HEK293 (cell line): Measurements from ENCODE around the gene PDE4A.
A peak's percentile ranks its signal among the peaks of the same experiment; 100 is the strongest.

ENCODE experiments used
- CTCF ChIA-PET: fragments of 350-600 bp; formaldehyde crosslinking; extraction: SDS; loops from one replicate; lab custom pipeline; 2021; ENCODE audit warnings: antibody characterized with exemption; lab: Yijun Ruan, JAX
- POLR2A ChIA-PET: fragments of 300-600 bp; formaldehyde crosslinking; extraction: SDS; loops from one replicate; lab custom pipeline; 2020; ENCODE audit warnings: antibody characterized with exemption, inconsistent platforms; lab: Yijun Ruan, JAX
- H3K27ac ChIP-seq: fragments of 200-500 bp; sonication (Bioruptor generic); 2 replicates; pipeline ENCODE4 v1.5.1; 2014; ENCODE audit warnings: low read depth, low read length, control low read depth, inconsistent platforms; ENCODE audit errors: extremely low read depth
- H3K36me3 ChIP-seq, 2 experiments: fragments of 200-500 bp in 1 of 2; sonication (Bioruptor generic) in 1 of 2; 1 replicate in 1 of 2; 2 replicates in 1 of 2; pipeline ENCODE4 v1.5.1; 2014 to 2017; ENCODE audit warnings: inconsistent platforms in 2 of 2, low read length in 2 of 2; ENCODE audit not compliant: control insufficient read depth in 2 of 2, insufficient read depth in 1 of 2
- H3K4me1 ChIP-seq: fragments of 200-500 bp; sonication (Bioruptor generic); 2 replicates; pipeline ENCODE4 v1.5.1; 2014; ENCODE audit warnings: mild to moderate bottlenecking, low read length, inconsistent platforms; ENCODE audit not compliant: control insufficient read depth, insufficient read depth
- H3K4me3 ChIP-seq: 2 replicates; pipeline ENCODE4 v1.5.1; 2011; ENCODE audit warnings: low read depth, mild to moderate bottlenecking, control low read depth, low read length, moderate library complexity
- H3K9me3 ChIP-seq: fragments of 200-500 bp; sonication (Bioruptor generic); 2 replicates; pipeline ENCODE4 v1.5.1; 2014; ENCODE audit warnings: low read depth, low read length, inconsistent platforms; ENCODE audit not compliant: control insufficient read depth, insufficient read depth
- MYNN ChIP-seq: fragments of 450-650 bp; formaldehyde crosslinking; IDR thresholded peaks from 2 replicates; pipeline ENCODE4 v1.5.1; 2016; ENCODE audit warnings: missing biosample characterization, missing genetic modification characterization, borderline replicate concordance
- SP7 ChIP-seq: fragments of 450-650 bp; formaldehyde crosslinking; IDR thresholded peaks from 2 replicates; pipeline ENCODE4 v1.5.1; 2016; ENCODE audit warnings: missing biosample characterization, missing genetic modification characterization
- ZNF112 ChIP-seq: fragments of 450-650 bp; formaldehyde crosslinking; IDR thresholded peaks from 2 replicates; pipeline ENCODE4 v1.5.0; 2017; ENCODE audit warnings: missing biosample characterization, missing genetic modification characterization
- ZNF114 ChIP-seq: fragments of 450-650 bp; formaldehyde crosslinking; IDR thresholded peaks from 2 replicates; pipeline ENCODE4 v1.5.0; 2017; ENCODE audit warnings: missing biosample characterization, missing genetic modification characterization
- ZNF132 ChIP-seq: fragments of 450-650 bp; formaldehyde crosslinking; IDR thresholded peaks from 2 replicates; pipeline ENCODE4 v1.5.1; 2017; ENCODE audit warnings: missing biosample characterization, missing genetic modification characterization, borderline replicate concordance
- ZNF23 ChIP-seq: fragments of 450-650 bp; formaldehyde crosslinking; IDR thresholded peaks from 2 replicates; pipeline ENCODE4 v1.5.1; 2016; ENCODE audit warnings: missing biosample characterization, missing genetic modification characterization, borderline replicate concordance
- ZNF292 ChIP-seq: fragments of 450-650 bp; formaldehyde crosslinking; IDR thresholded peaks from 2 replicates; pipeline ENCODE4 v1.5.1; 2016; ENCODE audit warnings: low read depth, missing biosample characterization, missing genetic modification characterization, borderline replicate concordance
- ZNF302 ChIP-seq: fragments of 450-650 bp; formaldehyde crosslinking; IDR thresholded peaks from 2 replicates; pipeline ENCODE4 v1.5.1; 2016; ENCODE audit warnings: missing biosample characterization, missing genetic modification characterization, low read depth
- ZNF335 ChIP-seq: fragments of 450-650 bp; formaldehyde crosslinking; conservative IDR thresholded peaks from 2 replicates; pipeline ENCODE4 v1.5.1; 2016; ENCODE audit warnings: missing biosample characterization, missing genetic modification characterization
- ZNF350 ChIP-seq: fragments of 450-650 bp; formaldehyde crosslinking; IDR thresholded peaks from 2 replicates; pipeline ENCODE4 v1.5.0; 2017; ENCODE audit warnings: missing biosample characterization, mild to moderate bottlenecking, missing genetic modification characterization
- ZNF394 ChIP-seq: fragments of 450-650 bp; formaldehyde crosslinking; IDR thresholded peaks from 2 replicates; pipeline ENCODE4 v1.5.1; 2016; ENCODE audit warnings: missing biosample characterization, missing genetic modification characterization, mild to moderate bottlenecking, moderate library complexity, borderline replicate concordance
- ZNF843 ChIP-seq: fragments of 450-650 bp; formaldehyde crosslinking; IDR thresholded peaks from 2 replicates; pipeline ENCODE4 v1.5.1; 2016; ENCODE audit warnings: missing biosample characterization, missing genetic modification characterization
- TF ChIP-seq, protein P1 (sequence below): fragments of 450-650 bp; formaldehyde crosslinking; IDR thresholded peaks from 2 replicates; pipeline ENCODE4 v1.5.1; 2016; ENCODE audit warnings: missing biosample characterization, missing genetic modification characterization
- TF ChIP-seq, protein P2 (sequence below): fragments of 450-650 bp; formaldehyde crosslinking; IDR thresholded peaks from 2 replicates; pipeline ENCODE4 v1.5.1; 2016; ENCODE audit warnings: missing biosample characterization, missing genetic modification characterization
- TF ChIP-seq, protein P3 (sequence below): fragments of 450-650 bp; formaldehyde crosslinking; IDR thresholded peaks from 2 replicates; pipeline ENCODE4 v1.5.1; 2016; ENCODE audit warnings: missing biosample characterization, missing genetic modification characterization
- TF ChIP-seq, protein P4 (sequence below): fragments of 450-650 bp; formaldehyde crosslinking; IDR thresholded peaks from 2 replicates; pipeline ENCODE4 v1.5.1; 2016; ENCODE audit warnings: missing biosample characterization, missing genetic modification characterization
- TF ChIP-seq, protein P5 (sequence below): fragments of 450-650 bp; formaldehyde crosslinking; IDR thresholded peaks from 2 replicates; pipeline ENCODE4 v1.5.1; 2016; ENCODE audit warnings: missing biosample characterization, missing genetic modification characterization
- TF ChIP-seq, protein P6 (sequence below): fragments of 450-650 bp; formaldehyde crosslinking; IDR thresholded peaks from 2 replicates; pipeline ENCODE4 v1.5.1; 2016; ENCODE audit warnings: missing biosample characterization, missing genetic modification characterization

The PDE4A gene

DNA sequence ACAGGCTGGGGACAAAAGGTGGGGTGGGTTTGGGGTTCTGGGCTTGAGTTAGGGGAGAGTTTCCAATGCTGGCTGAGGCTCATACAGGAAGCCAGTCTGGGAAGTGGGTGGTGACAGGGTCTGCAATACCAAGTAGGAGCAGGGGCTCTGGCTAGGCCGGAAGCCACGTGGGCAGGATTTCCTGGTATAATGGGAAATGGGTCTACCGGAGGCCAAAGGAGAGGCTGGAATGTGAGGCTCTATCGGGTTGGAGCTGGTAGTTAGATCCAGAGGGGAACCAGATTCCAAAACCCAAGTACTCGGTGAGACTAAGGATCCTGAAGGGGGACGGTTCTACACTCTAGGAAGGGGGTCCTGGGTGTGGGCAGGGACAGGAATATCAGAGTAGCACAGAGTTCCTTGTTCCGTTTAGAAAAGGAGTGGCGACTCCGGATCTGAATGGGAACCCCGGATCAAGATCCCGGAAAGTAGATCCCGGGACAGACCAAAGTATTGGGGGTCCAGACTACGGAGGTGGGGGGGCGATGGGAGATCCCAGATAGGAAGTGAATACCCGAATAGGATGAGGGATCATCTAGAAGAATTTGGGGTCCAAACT lies 17.8 kb upstream of the PDE4A start (continued):
- TF ChIP-seq, protein P1, sequence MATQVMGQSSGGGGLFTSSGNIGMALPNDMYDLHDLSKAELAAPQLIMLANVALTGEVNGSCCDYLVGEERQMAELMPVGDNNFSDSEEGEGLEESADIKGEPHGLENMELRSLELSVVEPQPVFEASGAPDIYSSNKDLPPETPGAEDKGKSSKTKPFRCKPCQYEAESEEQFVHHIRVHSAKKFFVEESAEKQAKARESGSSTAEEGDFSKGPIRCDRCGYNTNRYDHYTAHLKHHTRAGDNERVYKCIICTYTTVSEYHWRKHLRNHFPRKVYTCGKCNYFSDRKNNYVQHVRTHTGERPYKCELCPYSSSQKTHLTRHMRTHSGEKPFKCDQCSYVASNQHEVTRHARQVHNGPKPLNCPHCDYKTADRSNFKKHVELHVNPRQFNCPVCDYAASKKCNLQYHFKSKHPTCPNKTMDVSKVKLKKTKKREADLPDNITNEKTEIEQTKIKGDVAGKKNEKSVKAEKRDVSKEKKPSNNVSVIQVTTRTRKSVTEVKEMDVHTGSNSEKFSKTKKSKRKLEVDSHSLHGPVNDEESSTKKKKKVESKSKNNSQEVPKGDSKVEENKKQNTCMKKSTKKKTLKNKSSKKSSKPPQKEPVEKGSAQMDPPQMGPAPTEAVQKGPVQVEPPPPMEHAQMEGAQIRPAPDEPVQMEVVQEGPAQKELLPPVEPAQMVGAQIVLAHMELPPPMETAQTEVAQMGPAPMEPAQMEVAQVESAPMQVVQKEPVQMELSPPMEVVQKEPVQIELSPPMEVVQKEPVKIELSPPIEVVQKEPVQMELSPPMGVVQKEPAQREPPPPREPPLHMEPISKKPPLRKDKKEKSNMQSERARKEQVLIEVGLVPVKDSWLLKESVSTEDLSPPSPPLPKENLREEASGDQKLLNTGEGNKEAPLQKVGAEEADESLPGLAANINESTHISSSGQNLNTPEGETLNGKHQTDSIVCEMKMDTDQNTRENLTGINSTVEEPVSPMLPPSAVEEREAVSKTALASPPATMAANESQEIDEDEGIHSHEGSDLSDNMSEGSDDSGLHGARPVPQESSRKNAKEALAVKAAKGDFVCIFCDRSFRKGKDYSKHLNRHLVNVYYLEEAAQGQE (tag by site-specific recombination) = no peak
- peak; percentile 38; the same call in 1 of the 2 replicates for TF ChIP-seq ZNF394

DNA sequence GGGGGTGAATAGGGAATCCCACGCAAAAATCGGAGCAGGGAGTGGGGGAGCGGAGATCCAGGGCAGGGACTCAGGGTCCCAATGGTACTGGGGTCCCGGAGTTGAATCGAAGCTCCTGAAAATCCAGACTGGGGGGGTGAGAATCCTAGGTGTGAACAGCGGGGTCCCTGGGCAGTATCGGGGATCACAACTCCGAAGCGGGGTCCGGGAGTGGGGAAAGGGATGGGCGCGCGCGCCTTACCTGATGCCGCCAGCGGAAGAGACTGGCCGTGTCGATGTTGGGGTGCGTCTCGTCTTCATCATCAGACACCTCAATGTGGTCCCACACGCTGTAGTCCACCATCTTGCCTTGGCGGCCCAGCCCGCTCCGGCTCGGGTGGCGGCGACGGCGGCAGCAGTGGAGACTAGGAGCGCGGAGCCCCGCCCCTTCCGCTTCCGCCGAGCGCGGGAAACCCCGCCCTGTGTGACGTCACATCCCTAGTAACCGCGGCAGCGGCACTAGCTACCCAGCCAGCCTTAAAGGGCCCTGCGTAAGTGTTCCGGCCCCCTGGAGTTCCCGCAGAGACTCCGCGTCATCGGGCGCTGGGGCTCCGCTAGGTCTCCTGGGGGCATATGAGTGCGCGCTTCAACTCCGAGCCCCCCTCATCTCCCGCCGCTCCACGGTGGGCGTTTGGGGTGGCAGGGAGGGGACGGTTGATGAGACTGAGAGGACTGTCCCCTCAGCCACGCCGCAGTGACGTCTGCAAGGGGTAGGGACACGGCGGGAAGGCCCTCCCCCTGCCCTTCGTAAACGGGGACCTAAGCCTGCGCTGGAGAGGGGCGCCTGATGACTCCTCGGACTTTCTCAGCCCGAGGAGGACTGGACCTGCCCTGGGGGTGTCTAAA lies 17.0 kb upstream of the PDE4A start, which contains the start of gene CDC37:
Gene CDC37, minus strand, starts transcription at position 406 of the 885 bp plus-strand sequence. Its CDS starts 63 bp downstream, at position 343.
- Histone ChIP-seq H3K9me3 (no peaks in the 10 kb centered on the region), H3K27ac (peak within 1 kb of the TSS; percentile 73), H3K36me3 (peaks cover 0 to 27% of the 10 kb centered on the region in 2 experiments; a peak in 1 of 3 replicates), H3K4me3 (peak within 1 kb of the TSS; percentile 99), H3K4me1 (peaks cover 8% of the 10 kb centered on the region)
- CTCF ChIA-PET = interaction anchor here (0.7 to 10.5 kb wide), 20 partner anchors 9 to 330 kb away, joined by 3 to 193 read pairs (median 4); partner anchors contain the start of genes PDE4A, RAVER1 and TYK2
- POLR2A ChIA-PET = interaction anchor here (0.5 to 3.3 kb wide), 19 partner anchors 9 to 403 kb away, joined by 3 to 9 read pairs (median 3); partner anchors contain the start of genes DNMT1, PDE4A and TYK2
- TF ChIP-seq ZNF350 (tag by site-specific recombination) (no peak), ZNF292 (tag by site-specific recombination) (no peak), ZNF112 (tag by site-specific recombination) (no peak), ZNF23 (tag by site-specific recombination) (no peak), SP7 (tag by site-specific recombination) (peak; percentile 12; the same call in 1 of the 2 replicates), ZNF114 (tag by site-specific recombination) (no peak), ZNF132 (tag by site-specific recombination) (no peak), ZNF335 (no peak; the same call in 1 of the 2 replicates), MYNN (tag by site-specific recombination) (no peak), ZNF843 (tag by site-specific recombination) (no peak), ZNF302 (tag by site-specific recombination) (no peak)
- TF ChIP-seq, protein P2, sequence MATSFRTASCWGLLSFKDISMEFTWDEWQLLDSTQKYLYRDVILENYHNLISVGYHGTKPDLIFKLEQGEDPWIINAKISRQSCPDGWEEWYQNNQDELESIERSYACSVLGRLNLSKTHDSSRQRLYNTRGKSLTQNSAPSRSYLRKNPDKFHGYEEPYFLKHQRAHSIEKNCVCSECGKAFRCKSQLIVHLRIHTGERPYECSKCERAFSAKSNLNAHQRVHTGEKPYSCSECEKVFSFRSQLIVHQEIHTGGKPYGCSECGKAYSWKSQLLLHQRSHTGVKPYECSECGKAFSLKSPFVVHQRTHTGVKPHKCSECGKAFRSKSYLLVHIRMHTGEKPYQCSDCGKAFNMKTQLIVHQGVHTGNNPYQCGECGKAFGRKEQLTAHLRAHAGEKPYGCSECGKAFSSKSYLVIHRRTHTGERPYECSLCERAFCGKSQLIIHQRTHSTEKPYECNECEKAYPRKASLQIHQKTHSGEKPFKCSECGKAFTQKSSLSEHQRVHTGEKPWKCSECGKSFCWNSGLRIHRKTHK (tag by site-specific recombination) = no peak
- TF ChIP-seq, protein P3, sequence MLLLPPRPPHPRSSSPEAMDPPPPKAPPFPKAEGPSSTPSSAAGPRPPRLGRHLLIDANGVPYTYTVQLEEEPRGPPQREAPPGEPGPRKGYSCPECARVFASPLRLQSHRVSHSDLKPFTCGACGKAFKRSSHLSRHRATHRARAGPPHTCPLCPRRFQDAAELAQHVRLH (tag by site-specific recombination) = no peak
- TF ChIP-seq, protein P4, sequence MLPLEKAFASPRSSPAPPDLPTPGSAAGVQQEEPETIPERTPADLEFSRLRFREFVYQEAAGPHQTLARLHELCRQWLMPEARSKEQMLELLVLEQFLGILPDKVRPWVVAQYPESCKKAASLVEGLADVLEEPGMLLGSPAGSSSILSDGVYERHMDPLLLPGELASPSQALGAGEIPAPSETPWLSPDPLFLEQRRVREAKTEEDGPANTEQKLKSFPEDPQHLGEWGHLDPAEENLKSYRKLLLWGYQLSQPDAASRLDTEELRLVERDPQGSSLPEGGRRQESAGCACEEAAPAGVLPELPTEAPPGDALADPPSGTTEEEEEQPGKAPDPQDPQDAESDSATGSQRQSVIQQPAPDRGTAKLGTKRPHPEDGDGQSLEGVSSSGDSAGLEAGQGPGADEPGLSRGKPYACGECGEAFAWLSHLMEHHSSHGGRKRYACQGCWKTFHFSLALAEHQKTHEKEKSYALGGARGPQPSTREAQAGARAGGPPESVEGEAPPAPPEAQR (tag by site-specific recombination) = no peak
- TF ChIP-seq, protein P5, sequence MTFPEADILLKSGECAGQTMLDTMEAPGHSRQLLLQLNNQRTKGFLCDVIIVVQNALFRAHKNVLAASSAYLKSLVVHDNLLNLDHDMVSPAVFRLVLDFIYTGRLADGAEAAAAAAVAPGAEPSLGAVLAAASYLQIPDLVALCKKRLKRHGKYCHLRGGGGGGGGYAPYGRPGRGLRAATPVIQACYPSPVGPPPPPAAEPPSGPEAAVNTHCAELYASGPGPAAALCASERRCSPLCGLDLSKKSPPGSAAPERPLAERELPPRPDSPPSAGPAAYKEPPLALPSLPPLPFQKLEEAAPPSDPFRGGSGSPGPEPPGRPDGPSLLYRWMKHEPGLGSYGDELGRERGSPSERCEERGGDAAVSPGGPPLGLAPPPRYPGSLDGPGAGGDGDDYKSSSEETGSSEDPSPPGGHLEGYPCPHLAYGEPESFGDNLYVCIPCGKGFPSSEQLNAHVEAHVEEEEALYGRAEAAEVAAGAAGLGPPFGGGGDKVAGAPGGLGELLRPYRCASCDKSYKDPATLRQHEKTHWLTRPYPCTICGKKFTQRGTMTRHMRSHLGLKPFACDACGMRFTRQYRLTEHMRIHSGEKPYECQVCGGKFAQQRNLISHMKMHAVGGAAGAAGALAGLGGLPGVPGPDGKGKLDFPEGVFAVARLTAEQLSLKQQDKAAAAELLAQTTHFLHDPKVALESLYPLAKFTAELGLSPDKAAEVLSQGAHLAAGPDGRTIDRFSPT = no peak; the same call in 1 of the 2 replicates
- TF ChIP-seq, protein P1 (tag by site-specific recombination) = no peak
- TF ChIP-seq, protein P6, sequence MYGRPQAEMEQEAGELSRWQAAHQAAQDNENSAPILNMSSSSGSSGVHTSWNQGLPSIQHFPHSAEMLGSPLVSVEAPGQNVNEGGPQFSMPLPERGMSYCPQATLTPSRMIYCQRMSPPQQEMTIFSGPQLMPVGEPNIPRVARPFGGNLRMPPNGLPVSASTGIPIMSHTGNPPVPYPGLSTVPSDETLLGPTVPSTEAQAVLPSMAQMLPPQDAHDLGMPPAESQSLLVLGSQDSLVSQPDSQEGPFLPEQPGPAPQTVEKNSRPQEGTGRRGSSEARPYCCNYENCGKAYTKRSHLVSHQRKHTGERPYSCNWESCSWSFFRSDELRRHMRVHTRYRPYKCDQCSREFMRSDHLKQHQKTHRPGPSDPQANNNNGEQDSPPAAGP (tag by site-specific recombination) = peak; percentile 54; the same call in 1 of the 2 replicates
